H1 (cell line): ENCODE data around the gene PLEKHG3. TPM values are rescaled to one million over a fixed set of nuclear protein-coding genes. Genes with fewer than 3 reads are reported as not detected.

Experiments used
- CTCF ChIA-PET: fragments of 300-600 bp; sonication (Branson Sonifier 250); formaldehyde crosslinking; loops from one replicate; lab custom pipeline; 2021; ENCODE audit not compliant: partially characterized antibody; lab: Charles Lee
- POLR2A ChIA-PET: fragments of 300-600 bp; sonication (Branson Sonifier 250); formaldehyde crosslinking; loops from one replicate; lab custom pipeline; 2021; ENCODE audit warnings: inconsistent platforms; ENCODE audit not compliant: partially characterized antibody; lab: Charles Lee
- DNase-seq, 2 experiments: peaks; one replicate each; pipeline versions ENCODE4 v3.0.0 to v3.0.0-alpha.2; 2010 to 2022; ENCODE audit warnings: low spot score in 2 of 2, low read depth in 1 of 2, mixed read lengths in 1 of 2
- FAIRE-seq: peaks from 2 replicates; lab custom pipeline; 2011; peaks lifted over from hg19 to GRCh38; lab: Jason Lieb, UNC
- H2AFZ ChIP-seq: 2 replicates; pipeline ENCODE4 v1.8.1; 2012; ENCODE audit warnings: low read length, inconsistent platforms
- H2AK5ac ChIP-seq: 2 replicates; pipeline ENCODE4 v1.6.1; 2013; ENCODE audit warnings: low read depth, low read length
- H2BK120ac ChIP-seq: replicated peaks from 2 replicates; pipeline ENCODE3; 2013; ENCODE audit warnings: low read depth, low read length, inconsistent platforms
- H2BK12ac ChIP-seq: 2 replicates; pipeline ENCODE4 v1.6.1; 2013; ENCODE audit warnings: low read depth, low read length
- H2BK15ac ChIP-seq: 2 replicates; pipeline ENCODE4 v1.6.1; 2013; ENCODE audit warnings: low read length
- H2BK20ac ChIP-seq: 2 replicates; pipeline ENCODE4 v1.6.1; 2013; ENCODE audit warnings: low read length
- H2BK5ac ChIP-seq: 2 replicates; pipeline ENCODE4 v1.6.1; 2013; ENCODE audit warnings: low read depth, low read length
- H3K14ac ChIP-seq: 2 replicates; pipeline ENCODE4 v1.6.1; 2013; ENCODE audit warnings: inconsistent platforms; ENCODE audit not compliant: insufficient read length
- H3K18ac ChIP-seq: 2 replicates; pipeline ENCODE4 v1.6.1; 2013; ENCODE audit warnings: low read length; ENCODE audit errors: extremely low read depth
- H3K23ac ChIP-seq: 2 replicates; pipeline ENCODE4 v1.6.1; 2013; ENCODE audit warnings: inconsistent platforms; ENCODE audit not compliant: insufficient read length
- H3K23me2 ChIP-seq: 2 replicates; pipeline ENCODE4 v1.6.1; 2013; ENCODE audit warnings: low read depth, low read length
- H3K27ac ChIP-seq: 2 replicates; pipeline ENCODE4 v1.6.1; 2011; ENCODE audit warnings: low read depth, low read length, inconsistent platforms
- H3K27me3 ChIP-seq, 4 experiments: replicated peaks in 1 of 4; 1 replicate in 1 of 4; 2 replicates in 3 of 4; pipeline versions ENCODE4 v1.6.1 to v1.8.1; 2011 to 2013; ENCODE audit warnings: low read length in 3 of 4, mild to moderate bottlenecking in 3 of 4, inconsistent platforms in 2 of 4, mixed read lengths in 2 of 4, moderate library complexity in 1 of 4; ENCODE audit not compliant: control insufficient read depth in 3 of 4, insufficient read depth in 3 of 4; ENCODE audit errors: extremely low read depth in 1 of 4
- H3K36me3 ChIP-seq, 4 experiments: 2 replicates each; pipeline versions ENCODE4 v1.6.1 to v1.8.1; 2011 to 2013; ENCODE audit warnings: mild to moderate bottlenecking in 4 of 4, low read length in 3 of 4, moderate library complexity in 2 of 4, control low read depth in 1 of 4, inconsistent platforms in 1 of 4; ENCODE audit not compliant: insufficient read depth in 4 of 4, control insufficient read depth in 2 of 4
- H3K4ac ChIP-seq: replicated peaks from 2 replicates; pipeline ENCODE3; 2013; ENCODE audit warnings: low read length, low read depth, mixed read lengths, inconsistent platforms; ENCODE audit not compliant: insufficient read length
- H3K4me1 ChIP-seq, 4 experiments: replicated peaks in 1 of 4; 1 replicate in 1 of 4; 2 replicates in 3 of 4; pipeline versions ENCODE4 v1.6.1 to v1.8.1; 2011 to 2013; ENCODE audit warnings: low read length in 3 of 4, inconsistent platforms in 2 of 4, mixed read lengths in 1 of 4; ENCODE audit not compliant: insufficient read depth in 4 of 4, control insufficient read depth in 3 of 4
- H3K4me2 ChIP-seq, 2 experiments: 2 replicates each; pipeline versions ENCODE4 v1.6.1 to v1.8.1; 2011 to 2013; ENCODE audit warnings: low read depth in 2 of 2, low read length in 2 of 2, control low read depth in 1 of 2, inconsistent platforms in 1 of 2, mild to moderate bottlenecking in 1 of 2; ENCODE audit not compliant: insufficient read depth in 1 of 2
- H3K4me3 ChIP-seq, 4 experiments: fragments of 200-600, 300-600 bp in 1 of 4; sonication (generic), shearing (Covaris generic), sonication (Bioruptor Twin) in 1 of 4; 2 replicates each; pipeline versions ENCODE4 v1.5.1 to v1.8.1; 2011 to 2016; ENCODE audit warnings: low read length in 4 of 4, low read depth in 3 of 4, control low read depth in 2 of 4, inconsistent platforms in 2 of 4, mild to moderate bottlenecking in 2 of 4, mixed read lengths in 1 of 4, moderate library complexity in 1 of 4; ENCODE audit not compliant: insufficient read depth in 2 of 4; ENCODE audit errors: extremely low read depth in 1 of 4
- H3K56ac ChIP-seq: replicated peaks from 2 replicates; pipeline ENCODE3; 2013; ENCODE audit warnings: low read depth, mild to moderate bottlenecking, mixed read lengths, low read length, inconsistent platforms; ENCODE audit not compliant: insufficient read length
- H3K79me1 ChIP-seq: 2 replicates; pipeline ENCODE4 v1.6.1; 2013; ENCODE audit warnings: low read depth, low read length, control low read depth
- H3K79me2 ChIP-seq, 2 experiments: 2 replicates each; pipeline versions ENCODE4 v1.6.1 to v1.8.1; 2012 to 2013; ENCODE audit warnings: low read length in 2 of 2, mild to moderate bottlenecking in 2 of 2, inconsistent platforms in 1 of 2; ENCODE audit not compliant: insufficient read depth in 2 of 2, control insufficient read depth in 1 of 2
- H3K9ac ChIP-seq, 4 experiments: replicated peaks in 1 of 4; 1 replicate in 1 of 4; 2 replicates in 3 of 4; pipeline versions ENCODE4 v1.6.1 to v1.8.1; 2011 to 2013; ENCODE audit warnings: low read depth in 3 of 4, low read length in 3 of 4, control low read depth in 2 of 4, mild to moderate bottlenecking in 2 of 4, moderate library complexity in 2 of 4, inconsistent platforms in 1 of 4; ENCODE audit errors: extremely low read depth in 1 of 4
- H3K9me3 ChIP-seq, 2 experiments: 2 replicates each; pipeline versions ENCODE4 v1.6.1 to v1.8.1; 2012 to 2013; ENCODE audit warnings: mild to moderate bottlenecking in 2 of 2, moderate library complexity in 2 of 2, control low read depth in 1 of 2, inconsistent platforms in 1 of 2, low read depth in 1 of 2, low read length in 1 of 2, mixed read lengths in 1 of 2; ENCODE audit not compliant: insufficient read depth in 2 of 2
- H4K20me1 ChIP-seq, 2 experiments: replicated peaks in 1 of 2; 2 replicates each; pipeline versions ENCODE3 to v1.8.1; 2011 to 2013; ENCODE audit warnings: inconsistent platforms in 2 of 2, low read length in 2 of 2, mild to moderate bottlenecking in 1 of 2; ENCODE audit not compliant: insufficient read depth in 2 of 2, control insufficient read depth in 1 of 2
- H4K5ac ChIP-seq: 2 replicates; pipeline ENCODE4 v1.6.1; 2013; ENCODE audit warnings: low read length, low read depth, mixed read lengths, inconsistent platforms; ENCODE audit not compliant: insufficient read length
- H4K8ac ChIP-seq: 2 replicates; pipeline ENCODE4 v1.8.0; 2013; ENCODE audit warnings: mild to moderate bottlenecking, moderate library complexity, low read length, inconsistent platforms; ENCODE audit not compliant: insufficient read depth; ENCODE audit errors: extremely low read depth
- H4K91ac ChIP-seq: replicated peaks from 2 replicates; pipeline ENCODE3; 2013; ENCODE audit warnings: low read length, mixed read lengths, inconsistent platforms; ENCODE audit not compliant: insufficient read length
- EZH2 ChIP-seq: fragments of 200-600 bp; sonication (generic); IDR thresholded peaks from 2 replicates; pipeline ENCODE4 v1.7.1; 2012; ENCODE audit warnings: low read depth, mild to moderate bottlenecking, moderate library complexity, low read length, inconsistent platforms; ENCODE audit not compliant: severe bottlenecking
- JUN ChIP-seq: IDR thresholded peaks from 2 replicates; pipeline ENCODE4 v1.6.1; 2011; ENCODE audit warnings: low read depth, mild to moderate bottlenecking, improper control_type of control experiment, low read length
- PHF8 ChIP-seq: fragments of 200-600 bp; sonication (generic); conservative IDR thresholded peaks from 2 replicates; pipeline ENCODE4 v1.7.1; 2012; ENCODE audit warnings: low read depth, mild to moderate bottlenecking, inconsistent platforms, low read length, moderate library complexity
- WGBS, 2 experiments: shearing (Covaris generic) in 1 of 2; methylation state at CpG; one replicate each; pipeline versions ENCODE4 v1.1.6 to v1.1.7; 2013 to 2015; ENCODE audit warnings: low lambda C conversion rate in 2 of 2, mixed read lengths in 2 of 2, inconsistent platforms in 1 of 2, low coverage in 1 of 2, missing lambda C conversion rate in 1 of 2; ENCODE audit not compliant: insufficient replicate concordance in 2 of 2, insufficient coverage in 1 of 2, insufficient read length in 1 of 2; ENCODE audit errors: extremely low coverage in 1 of 2, missing lambda C conversion rate in 1 of 2; 5-methylcytosine and 5-hydroxymethylcytosine counted together
- polyA plus RNA-seq, 7 experiments: library from polyadenylated mRNA; depleted of rRNA in 3 of 7; stranded (reverse) in 5 of 7; unstranded in 2 of 7; fragments of >200 nt in 5 of 7; fragments of 200-250 nt in 2 of 7; gene quantifications; 1 replicate in 5 of 7; 2 replicates in 1 of 7; 4 replicates in 1 of 7; pipeline versions ENCODE4 v1.2.1 to v1.2.3, GENCODE V29; 2011 to 2013; ENCODE audit warnings: missing spikeins in 2 of 7, mixed read lengths in 2 of 7
- total RNA-seq: library from RNA; stranded (reverse); fragmentation: NEBNext Ultra II Directional; extraction: Animal tissue kit (Norgen Biotek cat#: 25700); gene quantifications from 2 replicates; pipeline ENCODE4 v1.2.1, GENCODE V29; 2021

The PLEKHG3 gene
- total and polyA plus RNA-seq, 2 of the 8 experiments (the other 6 are each of a cell fraction or from before 2014, with no cell fraction given), result 43.4 to 90.6 TPM

DNA sequence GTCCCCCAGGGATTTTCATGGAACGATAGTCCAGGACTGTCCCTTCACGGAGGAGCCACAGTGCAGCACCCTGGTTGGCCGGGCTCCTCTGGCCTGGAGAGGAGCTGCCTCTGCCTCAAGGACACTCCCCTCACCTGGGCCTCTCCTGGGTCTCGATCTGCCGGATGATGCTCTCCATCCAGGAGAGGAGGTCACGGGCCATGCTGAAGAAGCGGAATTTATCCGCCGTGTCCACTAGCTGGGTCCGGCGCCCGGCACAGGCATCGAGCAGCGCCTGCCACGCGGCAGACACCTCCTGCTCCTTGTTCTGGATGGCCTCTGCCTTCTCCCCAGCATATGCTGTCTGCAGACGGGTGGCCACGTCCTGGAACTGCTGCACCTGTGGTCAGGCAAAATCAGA, 66.5 kb downstream of the PLEKHG3 start:
- 93% methylated on average over 18 of the region's 18 CpGs; no CpG with 5 or more reads in 1 of the 2 experiments for WGBS, 2 experiments
- no peak overlapping the region for H2AK5ac ChIP-seq
- H4K20me1 ChIP-seq, result peaks cover 0 to 4% of the 10 kb centered on the region in 2 experiments
- H3K9ac ChIP-seq, result no peak overlapping the region
- ChIA-PET POLR2A (interaction anchor here (0.8 kb wide), 1 partner anchor 54 kb away, joined by 3 read pairs; no protein-coding TSS in a partner anchor), CTCF (interaction anchor here (0.6 to 7.6 kb wide), 13 partner anchors 9 to 268 kb away, joined by 3 to 64 read pairs (median 3); partner anchors contain the start of gene ZBTB25)
- no peak overlapping the region for H2BK20ac ChIP-seq
- H3K79me1 ChIP-seq, result no peaks in the 10 kb centered on the region
- peaks cover 15 to 26% of the 10 kb centered on the region in 2 experiments for H3K9me3 ChIP-seq
- H4K8ac ChIP-seq, result no peak overlapping the region
- no peak overlapping the region for H3K27ac ChIP-seq
- no peak overlapping the region for H3K23ac ChIP-seq
- H3K14ac ChIP-seq, result no peak overlapping the region
- TF ChIP-seq PHF8, result no peak
- TF ChIP-seq EZH2, result no peak
- no peak for TF ChIP-seq JUN
- no peak overlapping the region for H3K4me3 ChIP-seq
- H2BK15ac ChIP-seq, result no peak overlapping the region
- no peak overlapping the region for H3K18ac ChIP-seq
- H3K4me2 ChIP-seq, result no peak overlapping the region
- H2BK120ac ChIP-seq, result no peak overlapping the region
- no peak overlapping the region for H3K56ac ChIP-seq
- no peak overlapping the region for H2AFZ ChIP-seq
- FAIRE-seq, result no peak
- no peak overlapping the region for H4K5ac ChIP-seq
- H3K4ac ChIP-seq, result no peak overlapping the region
- no peaks in the 10 kb centered on the region for H3K79me2 ChIP-seq
- no peaks in the 10 kb centered on the region; a peak in 1 of 7 replicates for H3K27me3 ChIP-seq
- peaks cover 4 to 10% (median 8%) of the 10 kb centered on the region in 4 experiments for H3K4me1 ChIP-seq
- H3K23me2 ChIP-seq, result peaks cover 4% of the 10 kb centered on the region; the same call in 1 of the 2 replicates
- no peak overlapping the region for H2BK5ac ChIP-seq
- H2BK12ac ChIP-seq, result 0 out of 2 replicates have a peak overlapping the region, but pooled peaks have one; percentile 11
- no peak for DNase-seq
- H4K91ac ChIP-seq, result no peak overlapping the region
- H3K36me3 ChIP-seq, result no peaks in the 10 kb centered on the region
